CD1c-positive myeloid dendritic cell (primary cell): Measurements from ENCODE around the gene AGAP3.

Experiments
- DNase-seq: peaks from one replicate; pipeline ENCODE4 v3.0.0-alpha.2; 2016; ENCODE audit errors: extremely low spot score

Gene AGAP3

GRCh38 chr7:151124481-151124880, 38.2 kb downstream of the AGAP3 start:
- no peak for DNase-seq

GRCh38 chr7:151124899-151125399, 38.7 kb downstream of the AGAP3 start:
- no peak for DNase-seq

- no peak for DNase-seq
Observed at GRCh38 chr7:151125470-151125845, 39.2 kb downstream of the AGAP3 start.

- DNase-seq, result no peak
Observed at GRCh38 chr7:151125846-151126481, 39.7 kb downstream of the AGAP3 start.

- DNase-seq, result no peak
Observed at GRCh38 chr7:151126491-151127137, 40.3 kb downstream of the AGAP3 start.

GRCh38 chr7:151128144-151128543, 41.9 kb downstream of the AGAP3 start:
- DNase-seq, result no peak

- DNase-seq, result no peak
Observed at GRCh38 chr7:151128716-151129115, 42.4 kb downstream of the AGAP3 start.

- DNase-seq, result no peak
Observed at GRCh38 chr7:151129117-151129959, 43.1 kb downstream of the AGAP3 start.

- DNase-seq, result no peak
Observed at GRCh38 chr7:151129960-151130591, 43.8 kb downstream of the AGAP3 start.

- DNase-seq, result no peak
Observed at GRCh38 chr7:151130741-151131157, 44.5 kb downstream of the AGAP3 start.

- DNase-seq, result no peak
Observed at GRCh38 chr7:151131224-151131591, 44.9 kb downstream of the AGAP3 start.

GRCh38 chr7:151131592-151132293, 45.5 kb downstream of the AGAP3 start:
- DNase-seq, result no peak

- no peak for DNase-seq
Observed at GRCh38 chr7:151132461-151133205, 46.4 kb downstream of the AGAP3 start.

- no peak for DNase-seq
Observed at GRCh38 chr7:151133266-151133985, 47.2 kb downstream of the AGAP3 start.

GRCh38 chr7:151133986-151134742, 47.9 kb downstream of the AGAP3 start:
- no peak for DNase-seq

- DNase-seq, result no peak
Observed at GRCh38 chr7:151134743-151135524, 48.7 kb downstream of the AGAP3 start.

GRCh38 chr7:151135525-151135845, 49.2 kb downstream of the AGAP3 start:
- DNase-seq, result no peak
